Pulmonary artery endothelial cell (primary cell): ENCODE results near the gene SLC7A5. TPM values are rescaled to one million over a fixed set of nuclear protein-coding genes. Genes with fewer than 3 reads are reported as not detected.
"Not testable (repeated sequence)": the region's sequence is repeated elsewhere in the genome, so short reads cannot be mapped to it uniquely, and the experiment has no call there.

Source experiments
- DNase-seq: peaks from one replicate; pipeline ENCODE4 v3.0.0-alpha.2; 2011; ENCODE audit warnings: low read depth, low spot score
- total RNA-seq: library from RNA; depleted of rRNA; stranded (reverse); fragments of >200 nt; gene quantifications from 2 replicates; pipeline ENCODE4 v1.2.3, GENCODE V29; 2014

Gene SLC7A5
- total RNA-seq, 1 donor from 2014 or later = 11.2 TPM

DNA sequence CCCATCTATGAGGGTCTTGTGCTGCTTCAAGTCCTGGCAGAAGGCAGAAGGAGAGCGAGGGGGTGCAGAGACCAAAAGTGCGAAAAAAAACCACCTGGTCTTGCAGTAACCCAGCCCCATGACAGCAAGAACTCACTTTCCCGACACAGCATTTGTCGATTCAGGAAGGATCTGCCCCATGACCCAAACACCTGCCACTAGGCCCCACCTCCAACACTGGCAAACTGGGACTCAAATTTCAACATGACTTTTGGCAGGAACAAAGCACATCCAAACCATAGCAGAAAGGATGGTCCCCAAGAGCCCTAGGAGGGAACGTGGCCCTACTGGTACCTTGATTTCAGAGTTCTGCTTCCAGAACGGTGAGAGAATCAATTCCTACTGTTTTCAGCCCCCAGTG is 68.8 kb downstream of the SLC7A5 start:
- no peak for DNase-seq

DNA sequence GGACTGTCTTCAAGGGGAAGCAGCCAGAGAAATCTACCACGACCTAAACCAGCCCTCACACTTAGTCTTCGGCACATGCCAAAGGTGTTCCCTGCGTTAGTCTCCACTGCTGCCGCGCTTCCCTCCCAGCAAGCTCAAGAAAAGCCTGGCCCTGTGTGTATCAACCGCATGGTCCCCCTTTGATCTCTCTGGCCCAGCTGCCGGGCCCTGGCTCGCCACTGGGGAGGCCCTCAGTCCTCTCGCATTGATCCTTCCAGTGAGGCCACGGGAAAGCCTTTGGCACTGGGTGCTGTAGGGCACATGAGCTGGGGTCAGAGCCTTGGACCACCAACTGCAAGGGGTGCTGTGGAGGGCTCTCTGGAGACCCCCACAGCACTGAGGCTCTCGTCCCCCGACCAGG is 74.0 kb downstream of the SLC7A5 start:
- no peak for DNase-seq

DNA sequence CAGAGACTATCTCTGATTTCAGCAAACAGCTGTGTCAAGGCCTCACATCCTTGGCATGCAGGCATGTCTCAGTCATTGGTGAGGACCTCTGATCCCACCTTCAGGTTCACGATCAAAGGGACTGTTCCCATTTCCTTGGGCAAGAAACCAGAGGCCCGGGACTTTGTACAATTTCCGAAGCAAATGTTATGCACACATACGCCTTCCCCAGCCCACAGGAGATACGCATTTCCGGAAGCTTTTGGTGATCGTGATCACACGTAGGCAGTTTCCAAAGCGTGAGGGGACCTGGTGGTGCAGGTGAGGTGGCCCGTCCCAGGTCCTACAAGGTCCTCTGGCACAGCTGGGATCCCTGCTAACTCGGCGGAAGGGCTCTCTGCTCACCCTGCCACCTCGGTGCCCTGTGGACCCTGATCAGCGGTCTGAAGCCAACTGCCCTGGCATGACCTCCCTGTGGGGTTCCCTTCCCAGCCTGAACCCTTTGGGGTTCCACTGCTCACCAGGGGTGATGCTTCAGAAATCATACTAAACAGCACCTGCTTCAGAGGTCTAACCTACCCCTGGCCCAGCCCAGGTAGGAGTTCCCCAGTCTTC is 74.7 kb downstream of the SLC7A5 start:
- DNase-seq = no peak

DNA sequence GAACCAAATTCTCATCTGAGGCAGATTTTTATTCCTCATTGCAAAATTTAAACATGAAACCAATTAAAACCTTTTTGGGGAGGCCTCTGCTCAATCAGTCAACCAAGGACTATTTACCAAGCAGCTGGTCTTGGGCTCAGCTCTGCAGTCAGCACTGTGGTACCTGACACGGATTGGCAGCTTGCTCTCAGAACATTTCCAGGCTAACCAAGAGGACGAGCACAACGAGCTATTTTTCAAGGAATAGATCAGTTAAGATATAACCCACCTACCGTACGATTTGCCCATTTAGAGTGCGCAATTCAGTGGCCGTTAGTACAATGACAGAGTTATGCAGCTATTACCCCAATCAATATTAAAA is 77.1 kb downstream of the SLC7A5 start:
- DNase-seq = no peak

DNA sequence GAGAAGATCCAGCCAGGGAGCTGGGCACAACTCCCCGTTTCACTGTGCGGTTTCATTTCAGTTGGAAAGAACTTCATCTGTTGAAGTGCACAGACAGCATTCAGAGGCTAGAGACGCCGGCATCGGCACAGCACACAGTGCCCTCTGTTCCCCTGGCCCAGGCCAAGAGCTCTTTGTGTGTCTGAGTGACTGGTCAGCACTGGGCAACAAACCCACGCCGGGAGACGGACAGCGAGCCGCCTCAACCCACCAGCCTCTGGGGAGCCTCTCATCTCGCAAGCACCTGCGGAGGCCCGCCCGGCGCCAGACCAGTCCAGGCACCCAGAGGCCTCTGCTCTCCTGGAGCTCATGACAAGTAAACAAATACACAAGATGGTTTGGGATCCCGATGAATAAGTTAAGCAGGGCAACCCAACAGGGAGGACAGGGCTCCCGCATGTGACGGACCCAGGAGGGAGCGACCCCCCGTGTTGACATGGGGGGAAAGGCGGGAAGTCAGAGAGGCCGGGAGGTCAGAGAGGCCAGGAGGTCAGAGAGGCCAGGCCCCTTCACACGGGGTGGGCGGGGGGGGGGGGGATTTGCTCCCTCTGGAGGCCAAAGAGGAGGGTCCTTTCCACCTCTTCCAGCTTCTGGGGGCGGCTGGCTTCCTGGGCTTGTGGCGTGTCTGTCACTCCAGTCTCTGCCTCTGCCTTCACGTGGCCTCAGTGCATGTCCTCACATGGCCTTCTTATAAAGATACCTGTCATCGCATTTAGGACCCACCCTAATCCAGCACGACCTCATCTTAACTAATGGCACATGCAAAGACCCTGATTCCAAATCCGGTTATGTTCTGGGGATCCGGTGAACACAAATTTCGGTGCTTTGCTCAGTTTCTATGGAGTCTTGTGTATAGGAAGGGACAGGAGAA is 77.8 kb downstream of the SLC7A5 start:
- no peak for DNase-seq

DNA sequence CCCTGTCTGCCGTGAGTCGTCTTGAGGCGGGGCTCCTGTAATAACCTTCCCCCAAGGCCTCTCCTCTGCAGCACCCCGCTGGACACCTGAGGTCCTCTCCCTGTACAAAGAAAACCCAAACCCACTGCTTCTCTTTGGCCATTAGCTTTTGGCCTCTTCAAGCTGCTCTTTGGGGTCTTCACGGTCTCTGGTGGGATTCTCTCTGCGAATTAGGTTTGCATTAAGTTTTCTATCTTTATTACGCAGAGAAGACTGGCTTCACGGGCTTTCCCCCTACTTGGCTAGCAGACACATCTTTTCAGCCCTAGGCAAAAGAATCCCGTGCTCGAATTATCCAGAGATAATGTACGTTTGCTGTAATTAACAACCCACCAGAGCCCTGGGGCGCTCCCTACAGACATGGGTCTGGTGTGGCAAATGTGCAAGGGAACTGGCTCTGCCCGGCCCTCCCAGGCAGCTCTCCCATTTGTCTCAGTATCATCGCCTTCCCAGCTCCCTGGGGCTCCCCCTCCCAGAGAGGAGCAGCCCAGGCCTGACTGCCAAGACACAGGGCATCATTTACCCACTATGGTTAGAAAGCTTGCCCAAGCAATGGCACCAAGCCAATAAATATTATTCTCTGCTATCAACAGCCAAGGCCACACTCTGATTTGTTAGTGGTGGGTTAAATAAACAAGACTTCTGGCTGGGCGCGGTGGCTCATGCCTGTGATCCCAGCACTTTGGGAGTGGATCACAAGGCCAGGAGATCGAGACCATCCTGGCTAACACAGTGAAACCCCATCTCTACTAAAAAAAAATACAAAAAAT is 78.8 kb downstream of the SLC7A5 start:
- DNase-seq = no peak

DNA sequence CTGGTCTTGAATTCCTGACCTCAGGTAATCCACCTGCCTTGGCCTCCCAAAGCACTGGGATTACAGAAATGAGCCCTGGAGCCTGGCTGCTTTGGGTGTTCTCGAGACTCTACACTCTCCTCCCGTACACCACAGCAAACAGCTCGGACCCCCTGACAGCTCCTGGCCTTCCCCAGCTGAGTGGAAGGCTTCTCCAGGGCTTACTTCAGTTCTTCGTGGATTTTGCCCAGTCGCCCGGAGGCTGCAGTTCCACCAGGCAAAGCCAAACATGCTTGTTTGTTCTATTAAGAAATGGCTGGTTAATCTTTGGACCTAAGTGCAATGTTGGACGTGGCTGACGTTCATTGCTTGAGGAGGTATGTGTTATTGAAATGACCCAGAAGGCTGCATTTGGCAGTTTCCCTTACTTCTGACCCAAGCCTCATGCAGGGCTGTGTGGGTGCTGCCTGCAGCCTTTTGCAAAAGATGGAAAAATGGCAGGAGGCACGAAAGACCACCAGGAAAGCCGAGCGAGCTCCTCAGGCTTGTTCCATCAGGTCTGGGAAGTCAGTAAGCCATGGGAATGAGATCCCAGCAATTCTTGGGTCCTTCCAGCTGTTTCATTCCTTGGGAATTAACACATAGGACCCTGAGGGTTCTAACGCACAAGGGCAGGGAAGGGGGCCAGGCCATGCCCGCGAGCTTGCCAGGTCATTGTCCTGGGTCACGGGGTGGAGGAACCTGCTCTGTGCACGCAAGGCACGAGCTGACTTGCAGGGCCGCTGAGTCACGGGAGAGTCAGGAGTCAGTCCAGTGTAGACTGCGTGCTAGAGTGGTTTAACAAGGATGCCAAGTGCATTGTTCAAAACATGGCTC is 79.6 kb downstream of the SLC7A5 start:
- no peak for DNase-seq

DNA sequence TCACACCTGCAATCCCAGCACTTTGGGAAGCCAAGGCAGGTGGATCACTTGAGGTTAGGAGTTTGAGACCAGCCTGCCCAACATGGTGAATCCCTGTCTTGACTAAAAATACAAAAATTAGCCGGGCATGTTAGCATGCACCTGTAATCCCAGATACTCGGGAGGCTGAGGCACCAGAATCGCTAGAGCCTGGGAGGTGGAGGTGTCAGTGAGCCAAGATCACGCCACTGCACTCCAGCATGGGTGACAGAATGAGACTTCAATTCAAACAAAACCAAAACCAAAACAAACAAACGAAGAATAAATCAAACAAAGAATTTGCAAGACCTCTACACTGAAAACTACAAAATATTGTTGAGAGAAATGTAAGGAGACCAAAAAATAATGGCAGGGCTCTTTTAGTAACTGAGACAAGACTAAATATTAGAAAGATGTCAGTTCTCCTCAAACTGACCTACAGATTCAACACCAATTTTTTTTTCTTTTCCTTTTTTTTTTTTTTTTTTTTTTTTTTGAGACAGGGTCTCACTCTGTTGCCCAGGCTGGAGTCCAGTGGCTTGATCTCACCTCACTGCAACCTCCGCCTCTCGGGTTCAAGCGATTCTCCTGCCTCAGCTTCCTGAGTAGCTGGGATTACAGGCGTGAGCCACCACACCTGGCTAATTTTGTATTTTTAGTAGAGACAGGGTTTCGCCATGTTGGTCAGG is 80.4 kb downstream of the SLC7A5 start:
- not testable (repeated sequence) for DNase-seq

DNA sequence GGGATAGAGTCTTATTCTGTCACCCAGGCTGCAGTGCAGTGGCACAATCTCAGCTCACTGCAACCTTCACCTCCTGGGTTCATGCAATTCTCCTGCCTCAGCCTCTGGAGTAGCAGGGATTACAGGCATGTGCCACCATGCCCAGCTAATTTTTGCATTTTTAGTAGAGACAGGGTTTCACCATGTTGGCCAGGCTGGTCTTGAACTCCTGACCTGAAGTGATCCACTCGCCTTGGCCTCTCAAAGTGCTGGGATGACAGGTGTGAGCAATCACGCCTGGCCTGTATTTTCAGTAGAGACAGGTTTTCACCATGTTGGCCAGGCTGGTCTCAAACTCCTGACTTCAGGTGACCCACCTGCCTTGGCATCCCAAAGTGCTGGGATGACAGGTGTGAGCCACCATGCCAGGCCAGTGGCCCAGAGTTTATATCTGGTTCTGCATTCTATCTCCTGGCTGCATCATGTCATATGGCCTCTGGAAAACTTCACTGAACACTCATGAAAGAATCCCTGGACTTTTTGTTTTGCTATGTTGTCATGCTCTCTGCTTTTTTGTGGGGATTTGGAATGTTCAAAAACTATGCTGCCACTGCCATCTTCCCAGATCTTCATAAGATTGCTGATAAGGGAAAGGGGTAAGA is 81.7 kb downstream of the SLC7A5 start:
- not testable (repeated sequence) for DNase-seq

DNA sequence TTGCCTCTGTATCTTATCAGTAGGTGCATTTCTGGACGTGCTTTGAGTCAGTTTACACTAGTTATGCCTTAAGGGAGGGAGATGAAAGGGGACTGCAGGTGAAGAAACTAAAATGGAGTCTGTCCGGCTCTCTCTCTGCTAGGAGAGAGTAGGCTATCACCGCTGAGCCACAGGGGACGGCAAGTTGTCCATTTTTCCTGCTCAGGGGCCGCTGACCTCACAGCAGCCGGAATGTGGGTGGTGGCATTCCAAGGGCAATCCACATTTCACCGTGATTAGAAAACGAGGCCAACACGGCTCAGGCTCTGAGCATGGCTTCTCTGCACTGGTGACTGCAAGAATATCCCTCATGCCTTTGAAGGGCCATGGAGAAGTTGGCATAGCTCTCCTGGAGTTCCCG is 84.5 kb downstream of the SLC7A5 start:
- no peak for DNase-seq

DNA sequence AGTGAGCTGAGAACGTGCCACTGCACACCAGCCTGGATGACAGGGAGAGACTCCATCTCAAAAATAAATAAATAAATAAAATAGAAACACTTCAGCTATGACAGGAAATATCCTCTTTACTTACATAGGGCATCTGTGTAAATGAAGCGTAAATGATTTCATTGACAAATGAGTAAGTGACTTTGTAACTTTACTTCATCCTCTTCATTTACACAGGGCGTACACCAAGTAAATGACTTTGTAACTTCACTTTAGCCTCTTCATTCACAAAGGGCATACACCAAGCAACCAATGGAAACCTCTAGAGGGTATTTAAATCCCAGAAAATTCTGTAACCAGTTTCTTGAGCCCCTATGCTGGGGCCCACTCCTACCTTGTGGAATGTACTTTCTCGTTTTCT is 87.3 kb downstream of the SLC7A5 start:
- DNase-seq = no peak

DNA sequence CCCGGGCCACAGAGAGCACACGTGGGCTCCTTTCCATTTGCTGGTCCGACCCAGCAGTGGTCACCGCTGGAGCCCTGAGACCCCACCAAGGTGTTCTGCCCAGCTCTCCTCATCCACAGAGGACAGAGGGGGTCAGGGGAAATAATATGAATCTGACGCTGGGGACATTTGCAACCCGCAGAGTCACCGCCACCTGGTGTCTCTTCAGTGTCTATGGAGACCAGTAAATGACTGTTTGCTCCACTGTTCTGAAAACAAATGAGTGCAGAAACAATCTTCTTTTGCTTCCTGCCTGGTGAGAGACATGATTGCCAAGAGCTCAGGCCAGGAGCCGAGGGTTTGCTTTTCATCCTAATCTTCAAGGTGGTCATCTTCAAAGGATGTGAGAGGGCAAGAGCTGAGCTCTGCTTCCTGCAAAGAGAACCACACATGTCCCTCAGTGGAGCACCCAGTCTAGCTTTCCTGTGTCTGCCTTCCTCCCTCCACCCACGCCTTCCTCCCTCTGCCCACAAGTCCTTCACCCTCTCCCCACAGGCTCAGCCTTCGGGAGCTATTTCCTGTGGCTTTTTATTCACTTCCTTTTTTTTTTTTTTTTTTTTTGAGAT is 88.8 kb downstream of the SLC7A5 start:
- DNase-seq = no peak

Other genes starting within 250 kb of the SLC7A5 start
- gene KLHDC4, start 103.5 kb downstream of the SLC7A5 start, total RNA-seq = 34.0 and 34.4 TPM in 2 replicates
- gene CA5A, start 67.0 kb upstream of the SLC7A5 start, total RNA-seq = not detected in 2 replicates
- 16.4 and 57.0 TPM in 2 replicates for gene BANP, start 81.9 kb upstream of the SLC7A5 start, total RNA-seq